Activated CD8-positive, alpha-beta memory T cell treated with anti-CD3 and anti-CD28 coated beads for 4 hours (primary cell): ENCODE data around the gene LRRC3B.

Experiments used
- DNase-seq, 2 donors: peaks; one replicate each; pipeline ENCODE4 v3.0.0-alpha.2; 2020; ENCODE audit warnings: low read depth in 2 of 2

Gene LRRC3B

GRCh38 chr3:26708501-26708900 lies 85.9 kb downstream of the LRRC3B start:
- no peak for DNase-seq

GRCh38 chr3:26712211-26713026 lies 89.8 kb downstream of the LRRC3B start:
- DNase-seq = no peak

GRCh38 chr3:26713091-26713490 lies 90.5 kb downstream of the LRRC3B start:
- DNase-seq = no peak

- DNase-seq = no peak
Observed at GRCh38 chr3:26714485-26714884, 91.9 kb downstream of the LRRC3B start.

- DNase-seq = no peak
Observed at GRCh38 chr3:26715431-26715830, 92.9 kb downstream of the LRRC3B start.

GRCh38 chr3:26718315-26718714 lies 95.7 kb downstream of the LRRC3B start:
- no peak for DNase-seq

- no peak for DNase-seq
Observed at GRCh38 chr3:26719134-26719533, 96.6 kb downstream of the LRRC3B start.

- DNase-seq = no peak
Observed at GRCh38 chr3:26721047-26721446, 98.5 kb downstream of the LRRC3B start.

GRCh38 chr3:26731843-26732242 lies 109.3 kb downstream of the LRRC3B start:
- DNase-seq = no peak

- no peak for DNase-seq
Observed at GRCh38 chr3:26750263-26750662, 127.7 kb downstream of the LRRC3B start.

- no peak for DNase-seq
Observed at GRCh38 chr3:26752466-26752865, 129.9 kb downstream of the LRRC3B start.

GRCh38 chr3:26753095-26753494 lies 130.5 kb downstream of the LRRC3B start:
- DNase-seq = no peak

GRCh38 chr3:26757978-26758377 lies 135.4 kb downstream of the LRRC3B start:
- no peak for DNase-seq
